ENCODE results near the gene DOCK11.

GRCh38 chrX:118497180-118497818, 1.7 kb downstream of the DOCK11 start:
- TF ChIP-seq CTCF (IDR thresholded peaks at IDR 0.05) (no peak), EZH2 (IDR thresholded peaks at IDR 0.05; ENCODE audit: borderline replicate concordance, insufficient read depth, low read depth, low read length, poor library complexity, severe bottlenecking) (no peak)
